ENCODE data around the gene LRRC34.

- no peak for TF ChIP-seq CTCF (IDR thresholded peaks at IDR 0.05)
- TF ChIP-seq POLR2AphosphoS5 (IDR thresholded peaks at IDR 0.05), result no peak
These were observed 25.6 kb downstream of the LRRC34 start for GRCh38 chr3:169787120-169787519.

Data from suprapubic skin (tissue), 3 donors.